SK-N-SH treated with all-trans-retinoic acid at 6 μM for 48 hours (cell line): ENCODE results near the gene GNA15.

ENCODE experiments used
- ARNTL ChIP-seq: fragments of 450-650 bp; formaldehyde crosslinking; IDR thresholded peaks from 2 replicates; pipeline ENCODE4 v1.5.0; 2020; ENCODE audit warnings: low read depth, mild to moderate bottlenecking, moderate library complexity, borderline replicate concordance
- TSHZ2 ChIP-seq: fragments of 250-450 bp; sonication (Bioruptor Pico); IDR thresholded peaks from 2 replicates; pipeline ENCODE4 v1.5.0; 2020; ENCODE audit warnings: mild to moderate bottlenecking, moderate library complexity
- ZC3H10 ChIP-seq: fragments of 250-450 bp; sonication (Bioruptor Pico); IDR thresholded peaks from 2 replicates; pipeline ENCODE4 v1.5.1; 2021; ENCODE audit warnings: mild to moderate bottlenecking, moderate library complexity
- TF ChIP-seq, protein P1 (sequence below): fragments of 250-450 bp; sonication (Bioruptor Pico); IDR thresholded peaks from 2 replicates; pipeline ENCODE4 v1.5.1; 2020; ENCODE audit warnings: low read depth, mild to moderate bottlenecking, moderate library complexity

- no peak for TF ChIP-seq TSHZ2 (CRISPR knock-in tag)
- no peak for TF ChIP-seq ZC3H10 (CRISPR knock-in tag)
- TF ChIP-seq, protein P1, sequence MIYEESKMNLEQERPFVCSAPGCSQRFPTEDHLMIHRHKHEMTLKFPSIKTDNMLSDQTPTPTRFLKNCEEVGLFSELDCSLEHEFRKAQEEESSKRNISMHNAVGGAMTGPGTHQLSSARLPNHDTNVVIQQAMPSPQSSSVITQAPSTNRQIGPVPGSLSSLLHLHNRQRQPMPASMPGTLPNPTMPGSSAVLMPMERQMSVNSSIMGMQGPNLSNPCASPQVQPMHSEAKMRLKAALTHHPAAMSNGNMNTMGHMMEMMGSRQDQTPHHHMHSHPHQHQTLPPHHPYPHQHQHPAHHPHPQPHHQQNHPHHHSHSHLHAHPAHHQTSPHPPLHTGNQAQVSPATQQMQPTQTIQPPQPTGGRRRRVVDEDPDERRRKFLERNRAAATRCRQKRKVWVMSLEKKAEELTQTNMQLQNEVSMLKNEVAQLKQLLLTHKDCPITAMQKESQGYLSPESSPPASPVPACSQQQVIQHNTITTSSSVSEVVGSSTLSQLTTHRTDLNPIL: no peak
- no peak for TF ChIP-seq ARNTL (CRISPR knock-in tag)
Measured at GRCh38 chr19:3124630-3125029, 11.2 kb upstream of the GNA15 start.
